ENCODE data around the gene SP4.
"Not testable (repeated sequence)": the region's sequence is repeated elsewhere in the genome, so short reads cannot be mapped to it uniquely, and the experiment has no call there.

The SP4 gene

DNA sequence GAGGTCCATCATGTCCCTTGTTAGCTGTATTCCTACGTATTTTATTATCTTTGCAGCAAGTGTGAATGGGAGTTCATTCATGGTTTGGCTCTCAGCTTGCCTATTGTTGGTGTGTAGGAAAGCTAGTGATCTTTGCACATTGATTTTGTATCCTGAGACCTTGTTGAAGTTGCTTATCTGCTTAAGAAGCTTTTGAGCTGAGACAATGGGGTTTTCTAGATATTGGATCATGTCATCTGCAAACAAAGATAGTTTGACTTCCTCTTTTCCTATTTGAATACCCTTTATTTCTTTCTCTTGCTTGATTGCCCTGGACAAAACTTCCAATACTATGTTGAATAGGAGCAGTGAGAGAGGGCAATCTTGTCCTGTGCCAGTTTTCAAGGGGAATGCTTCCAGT lies 104.6 kb downstream of the SP4 start:
- DNase-seq, result not testable (repeated sequence)

- not testable (repeated sequence) for DNase-seq
Observed at GRCh38 chr7:21533646-21534045, 105.8 kb downstream of the SP4 start.

DNA sequence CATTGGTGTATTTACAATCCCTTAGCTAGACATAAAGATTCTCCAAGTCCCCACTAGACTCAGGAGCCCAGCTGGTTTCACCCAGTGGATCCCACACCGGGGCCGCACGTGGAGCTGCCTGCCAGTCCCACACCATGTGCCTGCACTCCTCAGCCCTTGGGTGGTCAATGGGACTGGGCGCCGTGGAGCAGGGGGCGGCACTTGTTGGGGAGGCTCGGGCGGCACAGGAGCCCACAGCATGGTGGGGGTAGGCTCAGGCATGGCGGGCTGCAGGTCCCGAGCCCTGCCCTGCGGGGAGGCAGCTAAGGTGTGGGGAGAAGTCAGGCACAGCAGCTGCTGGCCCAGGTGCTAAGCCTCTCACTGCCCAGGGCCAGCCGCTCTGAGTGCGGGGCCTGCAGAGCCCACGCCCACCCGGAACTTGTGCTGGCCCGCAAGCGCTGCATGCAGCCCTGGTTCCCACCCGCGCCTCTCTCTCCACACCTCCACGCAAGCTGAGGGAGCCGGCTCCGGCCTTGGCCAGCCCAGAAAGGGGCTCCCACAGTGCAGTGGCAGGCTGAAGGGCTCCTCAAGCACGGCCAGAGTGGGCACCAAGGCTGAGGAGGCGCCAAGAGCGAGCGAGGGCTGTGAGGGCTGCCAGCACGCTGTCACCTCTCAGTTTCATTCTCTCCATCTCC lies 108.7 kb downstream of the SP4 start:
- DNase-seq, result not testable (repeated sequence)

DNA sequence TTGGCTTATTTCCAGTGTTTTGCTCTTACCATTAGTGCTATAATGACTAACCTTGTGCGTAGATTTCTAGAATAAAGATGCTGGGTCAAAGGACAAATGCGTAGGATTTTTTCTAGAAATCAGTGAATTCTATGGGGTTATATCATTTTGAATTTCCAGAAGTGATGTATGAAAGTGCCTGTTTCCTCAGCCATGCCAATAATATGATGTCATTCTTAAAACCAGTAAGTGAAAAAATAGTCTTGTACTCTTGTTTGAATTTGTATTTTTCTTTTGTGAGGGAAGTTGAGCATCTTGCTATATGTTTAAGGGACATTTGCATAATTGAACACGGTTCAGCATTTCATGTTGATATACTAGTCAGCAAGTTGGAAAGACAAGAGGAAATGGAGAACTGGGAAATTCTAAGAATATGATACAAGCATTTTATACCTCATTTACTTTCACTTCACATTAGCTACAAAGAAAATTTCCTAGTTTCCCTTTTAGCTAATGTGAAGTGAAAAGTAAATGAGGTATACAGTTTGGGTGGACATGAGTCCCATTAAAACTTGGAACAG lies 111.1 kb downstream of the SP4 start:
- DNase-seq, result no peak

- DNase-seq, result peak; percentile 25
Observed at GRCh38 chr7:21542891-21543527, 115.1 kb downstream of the SP4 start, which contains the start of gene DNAH11. Gene DNAH11, plus strand, starts transcription at chr7:21543039. Its CDS starts 207 bp downstream, at chr7:21543246.

- DNase-seq, result peak; percentile 10
Observed at GRCh38 chr7:21543528-21544302, 115.8 kb downstream of the SP4 start.

DNA sequence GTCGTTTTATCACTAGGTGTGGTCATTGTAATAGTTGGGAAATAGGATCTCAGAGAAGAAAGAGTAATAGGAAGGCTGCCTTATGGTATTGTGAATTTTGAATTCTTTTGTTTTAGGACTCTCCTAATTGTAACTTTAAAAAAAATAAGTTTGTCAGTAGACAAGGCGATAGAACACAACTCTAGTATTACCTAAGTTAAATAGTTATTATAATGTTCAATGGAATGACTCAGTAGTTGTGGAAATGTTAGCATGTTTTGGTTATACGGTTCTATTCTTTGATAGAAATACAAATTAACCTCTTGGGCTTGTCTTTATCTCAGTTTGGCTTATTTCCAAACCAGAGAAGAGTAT lies 116.4 kb downstream of the SP4 start:
- DNase-seq, result no peak

- no peak for DNase-seq
Observed at GRCh38 chr7:21544715-21545114, 116.8 kb downstream of the SP4 start.

DNA sequence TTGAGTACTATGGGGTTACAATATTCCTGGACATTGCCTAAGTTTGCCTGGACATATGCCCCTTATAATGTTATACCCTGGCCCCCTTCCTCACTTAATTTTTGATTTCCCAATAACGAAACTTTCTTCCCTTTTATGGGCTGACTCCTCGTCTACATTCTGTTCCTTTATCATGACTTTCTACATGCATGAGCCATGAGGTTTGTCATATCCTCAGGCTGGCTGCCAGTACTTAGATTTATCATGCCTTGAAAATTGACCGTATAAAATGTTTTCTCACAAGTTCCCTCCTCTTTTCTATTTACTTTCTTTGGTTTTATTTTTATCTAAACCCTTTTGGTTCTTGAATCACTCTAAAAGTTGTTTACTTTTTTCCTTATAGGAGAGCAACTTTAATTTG lies 119.6 kb downstream of the SP4 start:
- no peak for DNase-seq

DNA sequence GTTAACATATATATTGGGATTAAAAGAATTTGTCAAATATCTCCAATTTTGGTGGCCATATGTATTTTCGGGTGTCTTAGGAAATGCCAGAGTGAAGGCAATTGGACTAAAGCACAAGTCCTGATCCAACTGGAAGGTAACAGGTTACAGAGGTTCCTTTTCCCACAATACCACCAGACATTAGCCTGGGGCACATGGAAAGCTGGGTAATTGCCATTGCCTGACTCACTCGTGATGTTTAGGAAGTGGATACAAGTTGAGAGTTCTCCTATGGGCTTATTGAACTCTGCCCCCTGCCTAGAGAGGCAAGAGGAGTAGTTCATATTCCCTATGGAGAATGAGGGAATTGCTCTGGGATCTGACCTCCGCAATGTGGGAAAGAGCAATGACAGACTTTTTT lies 120.6 kb downstream of the SP4 start:
- no peak for DNase-seq

GRCh38 chr7:21550076-21550475 lies 122.2 kb downstream of the SP4 start:
- DNase-seq, result no peak

- DNase-seq, result no peak
Observed at GRCh38 chr7:21550821-21551531, 123.1 kb downstream of the SP4 start.

- no peak for DNase-seq
Observed at GRCh38 chr7:21562385-21562784, 134.5 kb downstream of the SP4 start.
